SK-N-SH treated with all-trans-retinoic acid at 6 μM for 48 hours (cell line): ENCODE measurements around the gene ADGRE2.

Experiments used
- ATAC-seq: fragments of 200-7000 bp; cut with Tn5 transposase; 3 replicates; pipeline ENCODE4 v1.9.1; 2020; ENCODE audit warnings: mild to moderate bottlenecking, moderate library complexity
- BACH2 ChIP-seq: fragments of 250-450 bp; sonication (Bioruptor Pico); IDR thresholded peaks from 2 replicates; pipeline ENCODE4 v1.9.0; 2021; ENCODE audit warnings: mild to moderate bottlenecking, borderline replicate concordance
- ISL1 ChIP-seq: fragments of 250-450 bp; sonication (Bioruptor Pico); IDR thresholded peaks from 2 replicates; pipeline ENCODE4 v2.1.2; 2022; ENCODE audit warnings: mild to moderate bottlenecking, moderate library complexity
- OSR1 ChIP-seq: fragments of 250-450 bp; sonication (Bioruptor Pico); IDR thresholded peaks from 2 replicates; pipeline ENCODE4 v1.8.0; 2022; ENCODE audit warnings: moderate library complexity, mild to moderate bottlenecking, inconsistent platforms
- PPARA ChIP-seq: fragments of 250-450 bp; sonication (Bioruptor Pico); IDR thresholded peaks from 2 replicates; pipeline ENCODE4 v1.5.0; 2020; ENCODE audit warnings: mild to moderate bottlenecking, borderline replicate concordance
- RARB ChIP-seq: fragments of 250-450 bp; sonication (Bioruptor Pico); IDR thresholded peaks from 2 replicates; pipeline ENCODE4 v1.8.0; 2021; ENCODE audit warnings: mild to moderate bottlenecking, moderate library complexity
- SNAI2 ChIP-seq: fragments of 250-450 bp; sonication (Bioruptor Pico); IDR thresholded peaks from 2 replicates; pipeline ENCODE4 v1.5.0; 2020; ENCODE audit warnings: mild to moderate bottlenecking, moderate library complexity
- TCF4 ChIP-seq: fragments of 250-450 bp; sonication (Bioruptor Pico); IDR thresholded peaks from 2 replicates; pipeline ENCODE4 v1.8.0; 2021; ENCODE audit warnings: mild to moderate bottlenecking, moderate library complexity, borderline replicate concordance
- TOX ChIP-seq: fragments of 250-450 bp; sonication (Bioruptor Pico); IDR thresholded peaks from 2 replicates; pipeline ENCODE4 v1.8.0; 2021; ENCODE audit warnings: mild to moderate bottlenecking, moderate library complexity, borderline replicate concordance
- ZC3H10 ChIP-seq: fragments of 250-450 bp; sonication (Bioruptor Pico); IDR thresholded peaks from 2 replicates; pipeline ENCODE4 v1.5.1; 2021; ENCODE audit warnings: mild to moderate bottlenecking, moderate library complexity
- ZFP3 ChIP-seq: fragments of 250-450 bp; sonication (Bioruptor Pico); IDR thresholded peaks from 2 replicates; pipeline ENCODE4 v1.5.0; 2020; ENCODE audit warnings: mild to moderate bottlenecking, moderate library complexity
- ZNF565 ChIP-seq: fragments of 450-650 bp; formaldehyde crosslinking; conservative IDR thresholded peaks from 2 replicates; pipeline ENCODE4 v1.5.0; 2020; ENCODE audit warnings: low read depth, mild to moderate bottlenecking, moderate library complexity
- ZNF70 ChIP-seq: fragments of 450-650 bp; formaldehyde crosslinking; IDR thresholded peaks from 2 replicates; pipeline ENCODE4 v1.5.0; 2020; ENCODE audit warnings: mild to moderate bottlenecking, moderate library complexity
- ZNF8 ChIP-seq: fragments of 450-650 bp; formaldehyde crosslinking; IDR thresholded peaks from 2 replicates; pipeline ENCODE4 v1.5.0; 2020; ENCODE audit warnings: mild to moderate bottlenecking, moderate library complexity
- TF ChIP-seq, protein P1 (sequence below): fragments of 250-450 bp; sonication (Bioruptor Pico); IDR thresholded peaks from 2 replicates; pipeline ENCODE4 v1.8.0; 2020; ENCODE audit warnings: mild to moderate bottlenecking, moderate library complexity, borderline replicate concordance
- TF ChIP-seq, protein P2 (sequence below): fragments of 250-450 bp; sonication (Bioruptor Pico); IDR thresholded peaks from 2 replicates; pipeline ENCODE4 v1.5.0; 2020; ENCODE audit warnings: mild to moderate bottlenecking, moderate library complexity
- TF ChIP-seq, protein P3 (sequence below): fragments of 250-450 bp; sonication (Bioruptor Pico); IDR thresholded peaks from 2 replicates; pipeline ENCODE4 v1.8.0; 2021; ENCODE audit warnings: low read depth, mild to moderate bottlenecking, moderate library complexity, borderline replicate concordance
- TF ChIP-seq, protein P4 (sequence below): fragments of 250-450 bp; sonication (Bioruptor Pico); IDR thresholded peaks from 2 replicates; pipeline ENCODE4 v1.5.1; 2020; ENCODE audit warnings: low read depth, mild to moderate bottlenecking, moderate library complexity

ADGRE2 gene

GRCh38 chr19:14758816-14759215, 19.5 kb downstream of the ADGRE2 start:
- TF ChIP-seq TOX (CRISPR knock-in tag) (no peak), ZNF565 (CRISPR knock-in tag) (no peak)
- ATAC-seq = no peak

- no peak for ATAC-seq
- TF ChIP-seq ZNF70 (CRISPR knock-in tag) = no peak
- no peak for TF ChIP-seq RARB (CRISPR knock-in tag)
- TF ChIP-seq PPARA (CRISPR knock-in tag) = no peak
- TF ChIP-seq, protein P1, sequence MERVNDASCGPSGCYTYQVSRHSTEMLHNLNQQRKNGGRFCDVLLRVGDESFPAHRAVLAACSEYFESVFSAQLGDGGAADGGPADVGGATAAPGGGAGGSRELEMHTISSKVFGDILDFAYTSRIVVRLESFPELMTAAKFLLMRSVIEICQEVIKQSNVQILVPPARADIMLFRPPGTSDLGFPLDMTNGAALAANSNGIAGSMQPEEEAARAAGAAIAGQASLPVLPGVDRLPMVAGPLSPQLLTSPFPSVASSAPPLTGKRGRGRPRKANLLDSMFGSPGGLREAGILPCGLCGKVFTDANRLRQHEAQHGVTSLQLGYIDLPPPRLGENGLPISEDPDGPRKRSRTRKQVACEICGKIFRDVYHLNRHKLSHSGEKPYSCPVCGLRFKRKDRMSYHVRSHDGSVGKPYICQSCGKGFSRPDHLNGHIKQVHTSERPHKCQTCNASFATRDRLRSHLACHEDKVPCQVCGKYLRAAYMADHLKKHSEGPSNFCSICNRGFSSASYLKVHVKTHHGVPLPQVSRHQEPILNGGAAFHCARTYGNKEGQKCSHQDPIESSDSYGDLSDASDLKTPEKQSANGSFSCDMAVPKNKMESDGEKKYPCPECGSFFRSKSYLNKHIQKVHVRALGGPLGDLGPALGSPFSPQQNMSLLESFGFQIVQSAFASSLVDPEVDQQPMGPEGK = no peak
- no peak for TF ChIP-seq SNAI2 (CRISPR knock-in tag)
- TF ChIP-seq, protein P2, sequence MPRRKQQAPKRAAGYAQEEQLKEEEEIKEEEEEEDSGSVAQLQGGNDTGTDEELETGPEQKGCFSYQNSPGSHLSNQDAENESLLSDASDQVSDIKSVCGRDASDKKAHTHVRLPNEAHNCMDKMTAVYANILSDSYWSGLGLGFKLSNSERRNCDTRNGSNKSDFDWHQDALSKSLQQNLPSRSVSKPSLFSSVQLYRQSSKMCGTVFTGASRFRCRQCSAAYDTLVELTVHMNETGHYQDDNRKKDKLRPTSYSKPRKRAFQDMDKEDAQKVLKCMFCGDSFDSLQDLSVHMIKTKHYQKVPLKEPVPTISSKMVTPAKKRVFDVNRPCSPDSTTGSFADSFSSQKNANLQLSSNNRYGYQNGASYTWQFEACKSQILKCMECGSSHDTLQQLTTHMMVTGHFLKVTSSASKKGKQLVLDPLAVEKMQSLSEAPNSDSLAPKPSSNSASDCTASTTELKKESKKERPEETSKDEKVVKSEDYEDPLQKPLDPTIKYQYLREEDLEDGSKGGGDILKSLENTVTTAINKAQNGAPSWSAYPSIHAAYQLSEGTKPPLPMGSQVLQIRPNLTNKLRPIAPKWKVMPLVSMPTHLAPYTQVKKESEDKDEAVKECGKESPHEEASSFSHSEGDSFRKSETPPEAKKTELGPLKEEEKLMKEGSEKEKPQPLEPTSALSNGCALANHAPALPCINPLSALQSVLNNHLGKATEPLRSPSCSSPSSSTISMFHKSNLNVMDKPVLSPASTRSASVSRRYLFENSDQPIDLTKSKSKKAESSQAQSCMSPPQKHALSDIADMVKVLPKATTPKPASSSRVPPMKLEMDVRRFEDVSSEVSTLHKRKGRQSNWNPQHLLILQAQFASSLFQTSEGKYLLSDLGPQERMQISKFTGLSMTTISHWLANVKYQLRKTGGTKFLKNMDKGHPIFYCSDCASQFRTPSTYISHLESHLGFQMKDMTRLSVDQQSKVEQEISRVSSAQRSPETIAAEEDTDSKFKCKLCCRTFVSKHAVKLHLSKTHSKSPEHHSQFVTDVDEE (CRISPR knock-in tag) = no peak
- no peak for TF ChIP-seq ISL1 (CRISPR knock-in tag)
These were observed 29.8 kb downstream of the ADGRE2 start for GRCh38 chr19:14748601-14749000.

DNA sequence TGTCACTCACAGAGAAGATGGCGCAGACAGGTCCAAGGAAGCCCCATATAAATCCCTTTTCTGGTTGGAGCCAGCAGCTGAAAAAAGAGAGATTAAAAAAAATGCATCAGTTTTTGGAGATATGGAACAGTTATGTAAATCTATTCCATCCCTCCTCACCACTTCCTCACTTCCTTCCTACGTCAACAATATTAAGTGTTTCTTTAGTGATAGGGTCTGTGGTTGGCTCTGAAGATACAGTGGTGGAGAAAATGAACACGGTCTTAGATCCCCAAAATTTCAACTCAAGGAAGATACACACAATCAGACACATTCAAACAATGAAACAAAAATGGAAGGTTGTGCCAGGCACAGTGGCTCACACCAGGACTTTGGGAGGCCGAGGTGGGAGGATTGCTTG, 31.5 kb downstream of the ADGRE2 start:
- ATAC-seq = no peak
- no peak for TF ChIP-seq ZC3H10 (CRISPR knock-in tag)
- no peak for TF ChIP-seq ZNF565 (CRISPR knock-in tag)
- no peak for TF ChIP-seq SNAI2 (CRISPR knock-in tag)
- no peak for TF ChIP-seq ISL1 (CRISPR knock-in tag)
- TF ChIP-seq RARB (CRISPR knock-in tag) = no peak
- TF ChIP-seq, protein P1 = no peak

DNA sequence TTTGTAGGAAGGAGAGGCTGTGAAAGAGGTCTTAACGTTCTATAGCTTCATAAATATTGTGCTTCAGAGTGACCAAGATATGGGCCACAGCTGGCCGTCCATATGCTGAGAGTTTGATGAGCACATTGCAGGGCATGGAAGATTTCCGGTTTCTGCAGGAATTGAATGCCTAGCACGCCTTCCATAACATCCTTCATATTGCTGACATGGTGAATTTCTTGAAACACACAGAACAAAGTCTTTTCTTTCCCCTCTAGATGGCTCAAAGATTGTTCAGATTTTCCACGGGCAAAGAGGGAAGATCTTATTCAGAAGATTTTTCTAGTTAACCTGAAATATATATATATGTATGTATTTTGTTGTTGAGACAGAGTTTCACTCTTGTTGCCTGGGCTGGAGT, 42.4 kb downstream of the ADGRE2 start:
- ATAC-seq = no peak
- TF ChIP-seq ZFP3 (CRISPR knock-in tag) = no peak
- no peak for TF ChIP-seq ISL1 (CRISPR knock-in tag)
- TF ChIP-seq PPARA (CRISPR knock-in tag) = no peak
- no peak for TF ChIP-seq RARB (CRISPR knock-in tag)
- TF ChIP-seq, protein P3, sequence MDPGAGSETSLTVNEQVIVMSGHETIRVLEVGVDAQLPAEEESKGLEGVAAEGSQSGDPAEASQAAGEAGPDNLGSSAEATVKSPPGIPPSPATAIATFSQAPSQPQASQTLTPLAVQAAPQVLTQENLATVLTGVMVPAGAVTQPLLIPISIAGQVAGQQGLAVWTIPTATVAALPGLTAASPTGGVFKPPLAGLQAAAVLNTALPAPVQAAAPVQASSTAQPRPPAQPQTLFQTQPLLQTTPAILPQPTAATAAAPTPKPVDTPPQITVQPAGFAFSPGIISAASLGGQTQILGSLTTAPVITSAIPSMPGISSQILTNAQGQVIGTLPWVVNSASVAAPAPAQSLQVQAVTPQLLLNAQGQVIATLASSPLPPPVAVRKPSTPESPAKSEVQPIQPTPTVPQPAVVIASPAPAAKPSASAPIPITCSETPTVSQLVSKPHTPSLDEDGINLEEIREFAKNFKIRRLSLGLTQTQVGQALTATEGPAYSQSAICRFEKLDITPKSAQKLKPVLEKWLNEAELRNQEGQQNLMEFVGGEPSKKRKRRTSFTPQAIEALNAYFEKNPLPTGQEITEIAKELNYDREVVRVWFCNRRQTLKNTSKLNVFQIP (CRISPR knock-in tag) = no peak
- TF ChIP-seq TCF4 (CRISPR knock-in tag) = no peak
- no peak for TF ChIP-seq ZNF8 (CRISPR knock-in tag)
- TF ChIP-seq, protein P4, sequence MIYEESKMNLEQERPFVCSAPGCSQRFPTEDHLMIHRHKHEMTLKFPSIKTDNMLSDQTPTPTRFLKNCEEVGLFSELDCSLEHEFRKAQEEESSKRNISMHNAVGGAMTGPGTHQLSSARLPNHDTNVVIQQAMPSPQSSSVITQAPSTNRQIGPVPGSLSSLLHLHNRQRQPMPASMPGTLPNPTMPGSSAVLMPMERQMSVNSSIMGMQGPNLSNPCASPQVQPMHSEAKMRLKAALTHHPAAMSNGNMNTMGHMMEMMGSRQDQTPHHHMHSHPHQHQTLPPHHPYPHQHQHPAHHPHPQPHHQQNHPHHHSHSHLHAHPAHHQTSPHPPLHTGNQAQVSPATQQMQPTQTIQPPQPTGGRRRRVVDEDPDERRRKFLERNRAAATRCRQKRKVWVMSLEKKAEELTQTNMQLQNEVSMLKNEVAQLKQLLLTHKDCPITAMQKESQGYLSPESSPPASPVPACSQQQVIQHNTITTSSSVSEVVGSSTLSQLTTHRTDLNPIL (CRISPR knock-in tag) = no peak
- no peak for TF ChIP-seq BACH2 (CRISPR knock-in tag)
- no peak for TF ChIP-seq OSR1 (CRISPR knock-in tag)
- TF ChIP-seq ZNF70 (CRISPR knock-in tag) = no peak
